ENCODE results near the gene DGKI. TPM values are rescaled to one million over a fixed set of nuclear protein-coding genes. Genes with fewer than 3 reads are reported as not detected.
A peak's percentile ranks its signal among the peaks of the same experiment; 100 is the strongest.

DGKI gene
- total and polyA plus RNA-seq, 2 of the 4 experiments (the other 2 are of a cell fraction): 3.9 to 15.8 TPM

DNA sequence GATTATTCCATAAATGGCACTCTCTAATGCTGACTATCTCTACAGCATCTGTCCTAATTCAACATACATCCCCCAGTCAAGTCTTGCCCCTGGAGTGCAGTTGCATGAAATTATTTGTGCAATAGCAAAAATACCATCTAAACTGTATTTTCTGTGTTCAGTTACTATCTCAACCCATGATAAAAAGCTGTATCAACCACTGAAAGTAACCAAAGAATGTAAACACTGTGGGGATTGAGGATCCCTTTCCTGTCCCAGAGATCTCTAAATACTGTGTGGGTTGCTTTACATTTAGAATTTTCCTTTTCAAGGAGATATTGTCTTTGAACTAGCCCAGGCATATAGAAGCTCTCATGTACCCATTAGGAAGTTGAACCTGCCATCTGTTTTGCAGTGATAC lies 23.9 kb upstream of the DGKI start:
- in situ Hi-C loops (cut with MboI; ENCODE audit: low sequenced_read_pairs): no loop called here
- dilution Hi-C loops (cut with HindIII; ENCODE audit: low sequenced_read_pairs, unreplicated experiment): no loop called here
- Histone ChIP-seq H3K4me3 (ENCODE audit: insufficient read depth, low read depth, low read length) (no peak overlapping the region), H2AK9ac (replicated peaks; ENCODE audit: low read depth, low read length, poor library complexity) (no peak overlapping the region), H2BK120ac (ENCODE audit: low read depth, low read length) (peak overlapping the region; percentile 38), H3K23ac (ENCODE audit: low read depth, low read length) (no peak overlapping the region), H4K8ac (ENCODE audit: low read depth in 2 of 2, low read length in 2 of 2) (no peak overlapping the region), H2BK15ac (ENCODE audit: low read depth, low read length) (no peak overlapping the region), H3K79me1 (ENCODE audit: low read depth in 1 of 2, low read length in 2 of 2) (peaks cover 14 to 47% of the 10 kb centered on the region in 2 experiments), H3K27ac (ENCODE audit: insufficient read depth, low read length) (0 out of 2 replicates have a peak overlapping the region, but pooled peaks have one; percentile 2), H3K9ac (ENCODE audit: low read depth, low read length) (no peak overlapping the region), H3K4me1 (ENCODE audit: control insufficient read depth, insufficient read depth, low read length) (peaks cover 13% of the 10 kb centered on the region), H3K4ac (ENCODE audit: low read depth, low read length) (no peak overlapping the region), H2AK5ac (ENCODE audit: low read depth, low read length) (no peak overlapping the region), H2BK5ac (ENCODE audit: low read depth, low read length, poor library complexity, severe bottlenecking) (peak overlapping the region; percentile 54), H3K14ac (replicated peaks; ENCODE audit: low read depth, low read length) (no peak overlapping the region), H2AFZ (replicated peaks; ENCODE audit: low read length, poor library complexity) (no peak overlapping the region), H3K4me2 (ENCODE audit: low read depth, low read length) (no peak overlapping the region), H3K36me3 (ENCODE audit: control insufficient read depth, insufficient read depth, low read length) (peaks cover 23% of the 10 kb centered on the region), H3K27me3 (ENCODE audit: control insufficient read depth, insufficient read depth, low read length) (no peaks in the 10 kb centered on the region), H3K9me3 (ENCODE audit: control insufficient read depth, insufficient read depth, low read length) (no peaks in the 10 kb centered on the region), H3K18ac (ENCODE audit: low read depth, low read length) (no peak overlapping the region), H2BK20ac (ENCODE audit: low read depth, low read length) (no peak overlapping the region; the same call in 1 of the 2 replicates), H4K5ac (ENCODE audit: low read depth, low read length) (no peak overlapping the region), H4K91ac (ENCODE audit: insufficient read depth, low read depth, low read length) (no peak overlapping the region), H3K56ac (ENCODE audit: extremely low read depth, insufficient read depth, low read length) (no peak overlapping the region), H3K9me1 (ENCODE audit: insufficient read depth, low read length) (peaks cover 21% of the 10 kb centered on the region), H4K20me1 (ENCODE audit: insufficient read depth, low read length) (peaks cover 4% of the 10 kb centered on the region; the same call in 1 of the 2 replicates)
- ATAC-seq (ENCODE audit: low read depth) (peak; percentile 61), DNase-seq (peak; percentile 54)
- no TSS peak for BruUV-seq (replicated peaks)
- TF ChIP-seq CEBPB (IDR thresholded peaks at IDR 0.05; ENCODE audit: low read depth, low read length): peak; percentile 35; the same call in 1 of the 2 replicates
- no peak for TF ChIP-seq CHD1 (IDR thresholded peaks at IDR 0.05; ENCODE audit: low read depth, low read length)
- ChIA-PET POLR2A (ENCODE audit: unreplicated experiment) (interaction anchor here (0.6 kb wide), 1 partner anchor 143 kb away, joined by 3 read pairs; no protein-coding TSS in a partner anchor), CTCF (interaction anchor here (0.6 to 1.0 kb wide), 2 partner anchors 214 to 471 kb away, joined by 3 read pairs; no protein-coding TSS in a partner anchor)
- intact Hi-C loops (cut with micrococcal nuclease): no loop called here
